ENCODE results near the gene AFAP1. TPM values are rescaled to one million over a fixed set of nuclear protein-coding genes. Genes with fewer than 3 reads are reported as not detected.

The AFAP1 gene
- total RNA-seq, 1 donor from 2014 or later, result 28.7 TPM

- ATAC-seq (no peak), DNase-seq (no peak)
- H3K36me3 ChIP-seq, result no peaks in the 10 kb centered on the region
- H3K9me3 ChIP-seq, result no peaks in the 10 kb centered on the region
- no peak overlapping the region for H3K27ac ChIP-seq
- H3K4me1 ChIP-seq, result peaks cover 12% of the 10 kb centered on the region
- H3K27me3 ChIP-seq, result no peaks in the 10 kb centered on the region
- intact Hi-C loops (cut with DNase I), result no loop called here
- TF ChIP-seq CTCF (IDR thresholded peaks at IDR 0.05), result no peak
- no peak overlapping the region for H3K4me3 ChIP-seq
Observed at GRCh38 chr4:7941965-7942496, 2.4 kb upstream of the AFAP1 start.

GRCh38 chr4:7941111-7941964, 1.7 kb upstream of the AFAP1 start:
- Histone ChIP-seq H3K4me1 (peaks cover 17% of the 10 kb centered on the region), H3K36me3 (no peaks in the 10 kb centered on the region), H3K4me3 (no peak overlapping the region), H3K27me3 (no peaks in the 10 kb centered on the region), H3K27ac (no peak overlapping the region), H3K9me3 (no peaks in the 10 kb centered on the region)
- no peak for TF ChIP-seq CTCF (IDR thresholded peaks at IDR 0.05)
- intact Hi-C loops (cut with DNase I), result no loop called here
- DNase-seq, result no peak
- no peak for ATAC-seq

- no peaks in the 10 kb centered on the region for H3K9me3 ChIP-seq
- H3K4me3 ChIP-seq, result peak overlapping the region; percentile 88
- intact Hi-C loops (cut with DNase I), result no loop called here
- H3K36me3 ChIP-seq, result no peaks in the 10 kb centered on the region
- no peak for DNase-seq
- peak; percentile 42 for ATAC-seq
- no peak for TF ChIP-seq CTCF (IDR thresholded peaks at IDR 0.05)
- peaks cover 17% of the 10 kb centered on the region for H3K4me1 ChIP-seq
- H3K27me3 ChIP-seq, result no peaks in the 10 kb centered on the region
- H3K27ac ChIP-seq, result peak overlapping the region; percentile 91
Observed at GRCh38 chr4:7938609-7939376, 868 bp downstream of the AFAP1 start.

GRCh38 chr4:7938266-7938608, 1.4 kb downstream of the AFAP1 start:
- intact Hi-C loops (cut with DNase I), result no loop called here
- Histone ChIP-seq H3K27me3 (no peaks in the 10 kb centered on the region), H3K36me3 (no peaks in the 10 kb centered on the region), H3K9me3 (no peaks in the 10 kb centered on the region), H3K4me1 (peaks cover 17% of the 10 kb centered on the region), H3K4me3 (peak overlapping the region; percentile 88), H3K27ac (peak overlapping the region; percentile 91)
- no peak for TF ChIP-seq CTCF (IDR thresholded peaks at IDR 0.05)
- DNase-seq (no peak), ATAC-seq (no peak)

GRCh38 chr4:7937006-7937405, 2.7 kb downstream of the AFAP1 start:
- Histone ChIP-seq H3K4me1 (peaks cover 17% of the 10 kb centered on the region), H3K27ac (no peak overlapping the region), H3K9me3 (no peaks in the 10 kb centered on the region), H3K36me3 (no peaks in the 10 kb centered on the region), H3K4me3 (peak overlapping the region; percentile 88), H3K27me3 (no peaks in the 10 kb centered on the region)
- no peak for TF ChIP-seq CTCF (IDR thresholded peaks at IDR 0.05)
- intact Hi-C loops (cut with DNase I), result no loop called here
- DNase-seq, result no peak
- no peak for ATAC-seq
